ENCODE results near the gene C6orf89.

C6orf89 gene

GRCh38 chr6:36871686-36872085 is 14.1 kb upstream of the C6orf89 start:
- no peak overlapping the region for H2AFZ ChIP-seq (ENCODE audit: low read depth, low read length)
- H3K27ac ChIP-seq (ENCODE audit: low read length): no peak overlapping the region
- peaks cover 61% of the 10 kb centered on the region for H3K79me2 ChIP-seq (ENCODE audit: low read length)
- H4K20me1 ChIP-seq (ENCODE audit: insufficient read depth, low read length): no peaks in the 10 kb centered on the region
- H3K9me3 ChIP-seq (ENCODE audit: insufficient read depth, low read length): no peaks in the 10 kb centered on the region
- no peak overlapping the region for H3K4me3 ChIP-seq (ENCODE audit: low read length)
- H3K4me1 ChIP-seq (ENCODE audit: low read length): peaks cover 15% of the 10 kb centered on the region
- H3K27me3 ChIP-seq (ENCODE audit: low read depth, low read length): no peaks in the 10 kb centered on the region
- no peak overlapping the region for H3K9ac ChIP-seq (ENCODE audit: low read length)
- TF ChIP-seq CTCF (IDR thresholded peaks at IDR 0.05; ENCODE audit: low read depth, low read length) (no peak), EZH2phosphoT487 (IDR thresholded peaks at IDR 0.05; ENCODE audit: low read depth) (no peak)
- peaks cover 23% of the 10 kb centered on the region for H3K36me3 ChIP-seq (replicated peaks; ENCODE audit: low read depth, low read length)
- no peak overlapping the region for H3K4me2 ChIP-seq (ENCODE audit: low read length)

- H3K4me2 ChIP-seq (ENCODE audit: low read length): peak overlapping the region; percentile 85
- no peak overlapping the region for H3K9ac ChIP-seq (ENCODE audit: low read length)
- H3K4me3 ChIP-seq (ENCODE audit: low read length): peak overlapping the region; percentile 87
- no peaks in the 10 kb centered on the region for H3K9me3 ChIP-seq (ENCODE audit: insufficient read depth, low read length)
- H3K79me2 ChIP-seq (ENCODE audit: low read length): peaks cover 46% of the 10 kb centered on the region
- H3K27me3 ChIP-seq (ENCODE audit: low read depth, low read length): no peaks in the 10 kb centered on the region
- H3K4me1 ChIP-seq (ENCODE audit: low read length): peaks cover 15% of the 10 kb centered on the region
- H3K36me3 ChIP-seq (replicated peaks; ENCODE audit: low read depth, low read length): peaks cover 13% of the 10 kb centered on the region
- no peaks in the 10 kb centered on the region for H4K20me1 ChIP-seq (ENCODE audit: insufficient read depth, low read length)
- no peak for TF ChIP-seq CTCF (IDR thresholded peaks at IDR 0.05; ENCODE audit: low read depth, low read length)
- no peak for TF ChIP-seq EZH2phosphoT487 (IDR thresholded peaks at IDR 0.05; ENCODE audit: low read depth)
- no peak overlapping the region for H3K27ac ChIP-seq (ENCODE audit: low read length)
- no peak overlapping the region for H2AFZ ChIP-seq (ENCODE audit: low read depth, low read length)
Measured at GRCh38 chr6:36873115-36873514, 12.6 kb upstream of the C6orf89 start.

- H3K4me1 ChIP-seq (ENCODE audit: low read length): peaks cover 15% of the 10 kb centered on the region
Measured at GRCh38 chr6:36873612-36874442, 11.9 kb upstream of the C6orf89 start.

More at GRCh38 chr6:36873612-36874442, 11.9 kb upstream of the C6orf89 start:
- Histone ChIP-seq H3K27me3 (ENCODE audit: low read depth, low read length) (no peaks in the 10 kb centered on the region), H3K79me2 (ENCODE audit: low read length) (peaks cover 40% of the 10 kb centered on the region), H3K4me2 (ENCODE audit: low read length) (peak overlapping the region; percentile 85), H2AFZ (ENCODE audit: low read depth, low read length) (peak overlapping the region; percentile 97), H3K36me3 (replicated peaks; ENCODE audit: low read depth, low read length) (peaks cover 13% of the 10 kb centered on the region), H3K9me3 (ENCODE audit: insufficient read depth, low read length) (no peaks in the 10 kb centered on the region), H3K4me3 (ENCODE audit: low read length) (peak overlapping the region; percentile 87), H3K27ac (ENCODE audit: low read length) (peak overlapping the region; percentile 75), H4K20me1 (ENCODE audit: insufficient read depth, low read length) (no peaks in the 10 kb centered on the region), H3K9ac (ENCODE audit: low read length) (peak overlapping the region; percentile 89)
- TF ChIP-seq CTCF (IDR thresholded peaks at IDR 0.05; ENCODE audit: low read depth, low read length) (no peak; the same call in 1 of the 2 replicates), EZH2phosphoT487 (IDR thresholded peaks at IDR 0.05; ENCODE audit: low read depth) (no peak)

All from OCI-LY3 (cell line).